Esophagus muscularis mucosa (tissue), 4 donors: ENCODE results near the gene MMS19. TPM values are rescaled to one million over a fixed set of nuclear protein-coding genes. Genes with fewer than 3 reads are reported as not detected.

Experiments used
- DNase-seq: peaks from one replicate; pipeline ENCODE4 v3.0.0-alpha.2; 2017; ENCODE audit errors: extremely low spot score
- H3K27ac ChIP-seq, 4 donors: fragments of 200-600 bp; sonication (generic); replicated peaks in 1 of 4; 1 replicate in 3 of 4; 2 replicates in 1 of 4; pipeline ENCODE4 v1.5.1; 2016 to 2019; ENCODE audit warnings: mild to moderate bottlenecking in 1 of 4
- H3K27me3 ChIP-seq, 4 donors: fragments of 200-600 bp; sonication (generic); one replicate each; pipeline versions ENCODE4 v1.5.1 to v1.6.0; 2016 to 2019
- H3K36me3 ChIP-seq, 4 donors: fragments of 200-600 bp; sonication (generic); one replicate each; pipeline ENCODE4 v1.5.1; 2016 to 2019
- H3K4me1 ChIP-seq, 4 donors: fragments of 200-600 bp; sonication (generic); one replicate each; pipeline ENCODE4 v1.5.1; 2016 to 2019
- H3K4me3 ChIP-seq, 4 donors: fragments of 200-600 bp; sonication (generic); 1 replicate in 2 of 4; 2 replicates in 2 of 4; pipeline ENCODE4 v1.5.1; 2016 to 2019; ENCODE audit warnings: mild to moderate bottlenecking in 4 of 4, moderate library complexity in 1 of 4
- H3K9me3 ChIP-seq, 4 donors: fragments of 200-600 bp; sonication (generic); 1 replicate in 3 of 4; 2 replicates in 1 of 4; pipeline ENCODE4 v1.5.1; 2016 to 2019
- CTCF ChIP-seq, 3 experiments: fragments of 200-600 bp in 2 of 3; fragments of 450-650 bp in 1 of 3; sonication (generic) in 2 of 3; IDR thresholded peaks; one replicate each; pipeline ENCODE4 v1.5.1; 2017 to 2019; ENCODE audit warnings: antibody characterized with exemption in 3 of 3, mild to moderate bottlenecking in 2 of 3, moderate library complexity in 1 of 3
- EP300 ChIP-seq: sonication (generic); formaldehyde crosslinking; IDR thresholded peaks from one replicate; pipeline ENCODE4 v1.6.1; 2017; ENCODE audit warnings: antibody characterized with exemption
- POLR2A ChIP-seq: fragments of 450-650 bp; IDR thresholded peaks from one replicate; pipeline ENCODE4 v1.6.1; 2017; ENCODE audit warnings: antibody characterized with exemption, moderate library complexity, mild to moderate bottlenecking, low read depth
- POLR2AphosphoS5 ChIP-seq, 2 donors: sonication (generic); formaldehyde crosslinking; IDR thresholded peaks; one replicate each; pipeline ENCODE4 v1.6.1; 2017; ENCODE audit warnings: antibody characterized with exemption in 2 of 2
- WGBS: methylation state at CpG from one replicate; pipeline ENCODE4 v1.1.5; 2018; 5-methylcytosine and 5-hydroxymethylcytosine counted together
- intact Hi-C: fragments of 100-400 bp; cut with DNase I; formaldehyde crosslinking; loops from one replicate; pipeline ENCODE4 v1.15.1; 2023
- total RNA-seq, 4 donors: library from RNA; depleted of rRNA; stranded (reverse); fragments of >200 nt; gene quantifications; one replicate each; pipeline versions ENCODE4 v1.1.0 to v1.2.1, GENCODE V29; 2016

MMS19 gene
- total RNA-seq, 4 donors from 2014 or later = 46.9 to 51.4 (median 48.6) TPM

- no peak for DNase-seq
- H3K36me3 ChIP-seq = peaks cover 48 to 92% (median 88%) of the 10 kb centered on the region in 4 donors
- no peaks in the 10 kb centered on the region for H3K27me3 ChIP-seq
- TF ChIP-seq POLR2A (no peak), POLR2AphosphoS5 (IDR thresholded peaks at IDR 0.05) (no peak), CTCF (IDR thresholded peaks at IDR 0.05) (no peak), EP300 (no peak)
- no peaks in the 10 kb centered on the region for H3K4me1 ChIP-seq
- H3K27ac ChIP-seq = no peak overlapping the region
- WGBS = 91% methylated on average over 6 of the region's 6 CpGs
- no peaks in the 10 kb centered on the region for H3K9me3 ChIP-seq
- intact Hi-C loops = no loop called here
- H3K4me3 ChIP-seq = no peak overlapping the region
Measured at GRCh38 chr10:97435211-97435610, 63.0 kb downstream of the MMS19 start.

GRCh38 chr10:97434557-97434956 lies 63.7 kb downstream of the MMS19 start:
- peaks cover 44 to 91% (median 89%) of the 10 kb centered on the region in 4 donors for H3K36me3 ChIP-seq
- H3K4me1 ChIP-seq = no peaks in the 10 kb centered on the region

GRCh38 chr10:97434055-97434454 lies 64.2 kb downstream of the MMS19 start:
- Histone ChIP-seq H3K27me3 (no peaks in the 10 kb centered on the region), H3K27ac (no peak overlapping the region), H3K4me1 (no peaks in the 10 kb centered on the region), H3K36me3 (peaks cover 44 to 91% (median 87%) of the 10 kb centered on the region in 4 donors), H3K4me3 (no peak overlapping the region), H3K9me3 (no peaks in the 10 kb centered on the region)
- DNase-seq = no peak
- no peak for TF ChIP-seq POLR2AphosphoS5 (IDR thresholded peaks at IDR 0.05)
- no peak for TF ChIP-seq EP300
- TF ChIP-seq CTCF (IDR thresholded peaks at IDR 0.05) = no peak
- intact Hi-C loops = no loop called here

More at GRCh38 chr10:97434557-97434956, 63.7 kb downstream of the MMS19 start:
- WGBS = no CpG with 5 or more reads among the region's 1 CpG
- Histone ChIP-seq H3K27me3 (no peaks in the 10 kb centered on the region), H3K27ac (no peak overlapping the region), H3K4me3 (no peak overlapping the region), H3K9me3 (no peaks in the 10 kb centered on the region)
- intact Hi-C loops = no loop called here
- DNase-seq = no peak
- TF ChIP-seq POLR2AphosphoS5 (IDR thresholded peaks at IDR 0.05) = no peak

GRCh38 chr10:97428572-97428981 lies 69.6 kb downstream of the MMS19 start:
- Histone ChIP-seq H3K27me3 (no peaks in the 10 kb centered on the region), H3K4me1 (peaks cover 23 to 39% (median 35%) of the 10 kb centered on the region in 4 donors), H3K9me3 (no peaks in the 10 kb centered on the region), H3K36me3 (peaks cover 23 to 43% (median 36%) of the 10 kb centered on the region in 4 donors), H3K4me3 (peak overlapping the region in 1 of 4 donors; percentile 13), H3K27ac (peak overlapping the region in 3 of 4 donors; percentile 5 to 95 (median 93))
- intact Hi-C loops = no loop called here
- 69% methylated on average over 4 of the region's 4 CpGs for WGBS
- TF ChIP-seq POLR2A = no peak
- TF ChIP-seq POLR2AphosphoS5 (IDR thresholded peaks at IDR 0.05) = no peak
- TF ChIP-seq CTCF (IDR thresholded peaks at IDR 0.05) = no peak
- no peak for TF ChIP-seq EP300
- no peak for DNase-seq

GRCh38 chr10:97427571-97428179 lies 70.5 kb downstream of the MMS19 start:
- intact Hi-C loops = no loop called here
- no peak for DNase-seq
- Histone ChIP-seq H3K4me3 (peak overlapping the region; percentile 71 to 94 (median 75)), H3K4me1 (peaks cover 23 to 45% (median 35%) of the 10 kb centered on the region in 4 donors), H3K27me3 (no peaks in the 10 kb centered on the region), H3K27ac (peak overlapping the region; percentile 93 to 95 (median 94)), H3K36me3 (peaks cover 23 to 44% (median 34%) of the 10 kb centered on the region in 4 donors), H3K9me3 (no peaks in the 10 kb centered on the region)
- WGBS = 14% methylated on average over 9 of the region's 9 CpGs
- TF ChIP-seq POLR2A (no peak), CTCF (IDR thresholded peaks at IDR 0.05) (no peak), EP300 (no peak), POLR2AphosphoS5 (IDR thresholded peaks at IDR 0.05) (no peak)
